ENCODE measurements around the gene PPFIBP1.
A peak's percentile ranks its signal among the peaks of the same experiment; 100 is the strongest.

The PPFIBP1 gene

GRCh38 chr12:27523642-27524493 lies at the start of gene PPFIBP1:
TSS of gene PPFIBP1 (plus strand) at chr12:27524206. CDS start at chr12:27633397, 109,191 bp downstream.
- peak; percentile 93 for DNase-seq

- no peak for DNase-seq
Measured at GRCh38 chr12:27474344-27474743, 49.7 kb upstream of the PPFIBP1 start.

GRCh38 chr12:27477049-27477448 lies 47.0 kb upstream of the PPFIBP1 start:
- DNase-seq, result no peak

GRCh38 chr12:27478949-27479348 lies 45.1 kb upstream of the PPFIBP1 start:
- no peak for DNase-seq

GRCh38 chr12:27480016-27480415 lies 44.0 kb upstream of the PPFIBP1 start:
- no peak for DNase-seq

GRCh38 chr12:27486961-27487360 lies 37.0 kb upstream of the PPFIBP1 start:
- no peak for DNase-seq

- no peak for DNase-seq
Measured at GRCh38 chr12:27488479-27488878, 35.5 kb upstream of the PPFIBP1 start.

- no peak for DNase-seq
Measured at GRCh38 chr12:27491226-27491625, 32.8 kb upstream of the PPFIBP1 start.

- no peak for DNase-seq
Measured at GRCh38 chr12:27493260-27493940, 30.6 kb upstream of the PPFIBP1 start.

GRCh38 chr12:27497446-27497845 lies 26.6 kb upstream of the PPFIBP1 start:
- no peak for DNase-seq

GRCh38 chr12:27498149-27498548 lies 25.9 kb upstream of the PPFIBP1 start:
- no peak for DNase-seq

- DNase-seq, result no peak
Measured at GRCh38 chr12:27498761-27499160, 25.2 kb upstream of the PPFIBP1 start.

GRCh38 chr12:27499377-27499776 lies 24.6 kb upstream of the PPFIBP1 start:
- DNase-seq, result no peak

- no peak for DNase-seq
Measured at GRCh38 chr12:27500546-27500945, 23.5 kb upstream of the PPFIBP1 start.

- DNase-seq, result no peak
Measured at GRCh38 chr12:27502021-27502435, 22.0 kb upstream of the PPFIBP1 start.

GRCh38 chr12:27504507-27504906 lies 19.5 kb upstream of the PPFIBP1 start:
- DNase-seq, result no peak

- no peak for DNase-seq
Measured at GRCh38 chr12:27505109-27505508, 18.9 kb upstream of the PPFIBP1 start.

- DNase-seq, result peak; percentile 22
Measured at GRCh38 chr12:27505761-27506160, 18.2 kb upstream of the PPFIBP1 start.

GRCh38 chr12:27506645-27507189 lies 17.3 kb upstream of the PPFIBP1 start:
- DNase-seq, result no peak

- no peak for DNase-seq
Measured at GRCh38 chr12:27508736-27509431, 15.1 kb upstream of the PPFIBP1 start.

GRCh38 chr12:27511031-27511722 lies 12.8 kb upstream of the PPFIBP1 start:
- DNase-seq, result no peak

GRCh38 chr12:27511723-27512045 lies 12.3 kb upstream of the PPFIBP1 start:
- DNase-seq, result no peak

Data from NCI-H2029 (cell line).